MCF 10A (cell line): Measurements from ENCODE around the gene DDX23. TPM values are rescaled to one million over a fixed set of nuclear protein-coding genes. Genes with fewer than 3 reads are reported as not detected.

ENCODE experiments used
- BruUV-seq: library from RNA; stranded (reverse); fragments of 400-500 nt; replicated peaks from 2 replicates; lab custom pipeline; 2021; lab: Mats Ljungman, UMichigan
- CTCF ChIA-PET: fragments of 300-600 bp; sonication (Branson Sonifier 250); formaldehyde crosslinking; extraction: SDS; loops from one replicate; lab custom pipeline; 2021; ENCODE audit warnings: antibody characterized with exemption, inconsistent platforms; lab: Yijun Ruan, JAX
- POLR2A ChIA-PET: fragments of 300-600, 350-650 bp; sonication (Branson Sonifier 250); formaldehyde crosslinking; extraction: SDS; loops from one replicate; lab custom pipeline; 2020; ENCODE audit warnings: antibody characterized with exemption, inconsistent platforms; lab: Yijun Ruan, JAX
- DNase-seq: peaks from one replicate; pipeline ENCODE4 v3.0.0-alpha.2; 2018; ENCODE audit not compliant: unreplicated experiment
- H3K27ac Mint-ChIP-seq: one replicate; pipeline ENCODE4 v1.8.0; 2022; ENCODE audit warnings: mild to moderate bottlenecking, low read depth, mixed read lengths; ENCODE audit not compliant: unreplicated experiment
- H3K27me3 Mint-ChIP-seq: one replicate; pipeline ENCODE4 v1.8.0; 2022; ENCODE audit warnings: mixed read lengths; ENCODE audit not compliant: insufficient read depth, unreplicated experiment
- H3K36me3 Mint-ChIP-seq: one replicate; pipeline ENCODE4 v1.8.0; 2022; ENCODE audit warnings: mild to moderate bottlenecking, moderate library complexity, mixed read lengths; ENCODE audit not compliant: insufficient read depth, unreplicated experiment
- H3K4me1 Mint-ChIP-seq: one replicate; pipeline ENCODE4 v1.8.0; 2022; ENCODE audit warnings: mixed read lengths; ENCODE audit not compliant: insufficient read depth, unreplicated experiment
- H3K4me3 Mint-ChIP-seq: one replicate; pipeline ENCODE4 v1.8.0; 2022; ENCODE audit warnings: mild to moderate bottlenecking, moderate library complexity, mixed read lengths; ENCODE audit not compliant: unreplicated experiment
- H3K9me3 Mint-ChIP-seq: one replicate; pipeline ENCODE4 v1.8.0; 2022; ENCODE audit warnings: mixed read lengths; ENCODE audit not compliant: unreplicated experiment
- intact Hi-C: fragments of 100-400 bp; cut with micrococcal nuclease; formaldehyde crosslinking; loops from 2 replicates; pipeline ENCODE4 v1.14.1; 2022
- total RNA-seq: library from RNA; stranded (reverse); gene quantifications from 2 replicates; pipeline ENCODE4 v1.2.3, GENCODE V29; 2022
- TF ChIP-seq, protein P1 (sequence below): fragments of 200-600 bp; IDR thresholded peaks from one replicate; pipeline ENCODE4 v1.8.0; 2022; ENCODE audit warnings: antibody characterized with exemption, mild to moderate bottlenecking; ENCODE audit not compliant: unreplicated experiment

Gene DDX23
- total RNA-seq, 1 experiment from 2014 or later: 88.4 TPM

DNA sequence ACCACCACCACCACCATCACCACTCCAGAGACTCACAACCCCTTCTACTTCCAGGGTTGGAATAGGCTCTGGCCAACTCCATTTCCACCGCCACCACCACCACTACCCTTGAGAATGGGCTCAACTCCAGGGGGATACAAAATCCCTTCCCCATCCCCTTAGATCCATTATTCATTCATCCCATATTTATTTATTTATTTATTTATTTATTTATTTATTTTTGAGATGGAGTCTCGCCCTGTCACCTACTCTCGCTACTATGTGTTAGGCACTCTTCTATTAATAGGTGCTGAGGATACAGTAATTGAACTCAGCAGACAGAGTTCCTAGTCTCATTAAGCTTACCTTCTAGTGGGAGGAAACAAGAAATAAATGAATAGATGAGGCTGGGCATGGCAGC is 58.3 kb downstream of the DDX23 start:
- ChIA-PET POLR2A (interaction anchor here (3.5 kb wide), 1 partner anchor 40 kb away, joined by 31 read pairs; no protein-coding TSS in a partner anchor), CTCF (interaction anchor here (3.0 to 11.1 kb wide), 3 partner anchors 10 to 41 kb away, joined by 20 to 241 read pairs (median 31); no protein-coding TSS in a partner anchor)
- Mint-ChIP-seq H3K4me1 (peaks cover 15% of the 10 kb centered on the region), H3K4me3 (no peak overlapping the region), H3K9me3 (no peaks in the 10 kb centered on the region), H3K27ac (no peak overlapping the region), H3K36me3 (no peaks in the 10 kb centered on the region), H3K27me3 (no peaks in the 10 kb centered on the region)
- no TSS peak for BruUV-seq
- DNase-seq: no peak
- intact Hi-C loops: no loop called here
- TF ChIP-seq, protein P1, sequence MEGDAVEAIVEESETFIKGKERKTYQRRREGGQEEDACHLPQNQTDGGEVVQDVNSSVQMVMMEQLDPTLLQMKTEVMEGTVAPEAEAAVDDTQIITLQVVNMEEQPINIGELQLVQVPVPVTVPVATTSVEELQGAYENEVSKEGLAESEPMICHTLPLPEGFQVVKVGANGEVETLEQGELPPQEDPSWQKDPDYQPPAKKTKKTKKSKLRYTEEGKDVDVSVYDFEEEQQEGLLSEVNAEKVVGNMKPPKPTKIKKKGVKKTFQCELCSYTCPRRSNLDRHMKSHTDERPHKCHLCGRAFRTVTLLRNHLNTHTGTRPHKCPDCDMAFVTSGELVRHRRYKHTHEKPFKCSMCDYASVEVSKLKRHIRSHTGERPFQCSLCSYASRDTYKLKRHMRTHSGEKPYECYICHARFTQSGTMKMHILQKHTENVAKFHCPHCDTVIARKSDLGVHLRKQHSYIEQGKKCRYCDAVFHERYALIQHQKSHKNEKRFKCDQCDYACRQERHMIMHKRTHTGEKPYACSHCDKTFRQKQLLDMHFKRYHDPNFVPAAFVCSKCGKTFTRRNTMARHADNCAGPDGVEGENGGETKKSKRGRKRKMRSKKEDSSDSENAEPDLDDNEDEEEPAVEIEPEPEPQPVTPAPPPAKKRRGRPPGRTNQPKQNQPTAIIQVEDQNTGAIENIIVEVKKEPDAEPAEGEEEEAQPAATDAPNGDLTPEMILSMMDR: no peak

DNA sequence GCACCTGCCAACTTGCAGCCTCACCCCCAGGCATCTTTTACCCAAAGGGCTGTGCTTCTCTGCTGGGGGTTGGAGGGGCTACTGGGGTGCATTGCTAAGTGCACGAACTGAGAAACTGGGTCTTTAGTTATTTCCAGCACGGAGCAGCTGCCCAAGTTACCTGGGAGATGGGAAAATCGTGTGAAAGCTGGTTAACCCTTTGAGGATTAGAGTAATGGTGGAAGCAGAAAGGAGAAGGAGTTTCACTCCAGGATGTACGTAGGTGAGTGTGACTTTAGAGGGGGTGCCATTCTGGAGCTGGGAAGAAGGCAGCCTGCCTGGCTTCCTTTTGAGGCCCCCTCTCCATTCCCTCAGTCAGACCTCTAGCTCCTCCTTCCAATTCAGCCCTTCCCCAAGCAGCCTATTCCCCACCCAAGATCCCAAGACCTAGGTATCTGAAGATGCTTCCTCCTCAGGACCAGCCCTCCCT is 62.1 kb downstream of the DDX23 start:
- Mint-ChIP-seq H3K27me3 (no peaks in the 10 kb centered on the region), H3K36me3 (no peaks in the 10 kb centered on the region), H3K9me3 (no peaks in the 10 kb centered on the region), H3K27ac (peak overlapping the region; percentile 95), H3K4me1 (peaks cover 26% of the 10 kb centered on the region), H3K4me3 (peak overlapping the region; percentile 86)
- DNase-seq: no peak
- intact Hi-C loops: no loop called here
- POLR2A ChIA-PET: interaction anchor here (0.6 to 2.6 kb wide), 7 partner anchors 10 to 107 kb away, joined by 3 to 19 read pairs (median 4); partner anchors contain the start of genes CCNT1 and KANSL2
- TF ChIP-seq, protein P1: no peak
- BruUV-seq: no TSS peak
- CTCF ChIA-PET: interaction anchor here (0.7 to 1.7 kb wide), 3 partner anchors 25 to 36 kb away, joined by 3 to 9 read pairs (median 3); no protein-coding TSS in a partner anchor

DNA sequence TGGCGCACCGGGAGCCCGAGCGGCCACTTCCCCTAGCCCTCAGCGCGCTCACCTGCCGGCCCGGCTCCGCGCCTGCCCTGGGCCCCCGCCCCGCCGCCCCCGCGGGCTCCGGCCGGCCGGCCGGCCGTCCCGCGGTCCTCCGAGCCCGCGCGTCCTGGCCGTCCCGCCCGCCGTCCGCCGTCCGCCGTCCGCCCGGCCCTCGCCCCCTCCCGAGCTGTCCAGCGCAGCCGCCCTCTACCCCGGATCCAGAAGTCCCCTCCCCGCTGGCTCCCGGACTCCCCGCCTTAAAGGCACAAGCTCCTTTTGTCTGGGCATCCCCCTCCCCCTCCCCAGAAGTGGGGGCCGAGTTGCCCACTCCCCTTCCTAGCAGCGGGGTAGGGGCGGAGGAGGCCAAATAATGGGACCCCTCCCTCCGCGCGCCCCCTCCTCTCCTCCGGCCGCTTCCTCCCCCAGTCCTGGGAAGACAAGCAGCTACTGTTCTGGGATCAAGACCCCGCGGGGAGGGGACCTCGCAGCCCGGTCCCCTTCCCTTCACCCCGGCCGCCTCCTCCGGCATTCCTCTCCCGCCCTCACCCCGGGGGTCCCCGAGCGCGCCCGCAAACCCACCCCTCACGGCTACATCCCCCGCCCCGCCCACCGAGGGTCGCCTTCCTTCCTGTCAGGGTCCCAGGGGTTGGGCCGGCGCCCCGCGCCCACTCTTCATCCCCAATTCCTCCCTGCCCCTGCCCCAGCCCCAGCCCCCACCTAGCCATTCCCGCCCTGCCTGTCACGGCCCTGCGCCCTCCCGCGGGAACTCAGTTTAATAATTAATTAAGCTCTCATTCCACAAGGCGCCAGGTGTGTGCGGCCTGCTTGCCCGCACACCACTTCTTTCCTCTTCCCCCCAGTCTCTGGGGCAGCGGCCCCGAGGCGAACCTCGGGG is 62.8 kb downstream of the DDX23 start, which contains the start of gene ADCY6:
ADCY6 (minus strand) TSS at position 236 of the 922 bp plus-strand sequence. CDS start 5,655 bp downstream, outside the sequence.
- DNase-seq: peak; percentile 68
- CTCF ChIA-PET: interaction anchor here (0.7 to 1.7 kb wide), 3 partner anchors 26 to 35 kb away, joined by 3 to 9 read pairs (median 3); no protein-coding TSS in a partner anchor
- H3K36me3 Mint-ChIP-seq: no peaks in the 10 kb centered on the region
- peak within 1 kb of the TSS; percentile 95 for H3K27ac Mint-ChIP-seq
- TF ChIP-seq, protein P1: no peak
- no peaks in the 10 kb centered on the region for H3K27me3 Mint-ChIP-seq
- POLR2A ChIA-PET: interaction anchor here (0.6 to 2.6 kb wide), 10 partner anchors 9 to 321 kb away, joined by 3 to 19 read pairs (median 4); partner anchors contain the start of genes CCNT1 and KANSL2
- no TSS peak for BruUV-seq
- H3K4me3 Mint-ChIP-seq: peak within 1 kb of the TSS; percentile 86
- peaks cover 22% of the 10 kb centered on the region for H3K4me1 Mint-ChIP-seq
- H3K9me3 Mint-ChIP-seq: no peaks in the 10 kb centered on the region
- intact Hi-C loops: no loop called here

DNA sequence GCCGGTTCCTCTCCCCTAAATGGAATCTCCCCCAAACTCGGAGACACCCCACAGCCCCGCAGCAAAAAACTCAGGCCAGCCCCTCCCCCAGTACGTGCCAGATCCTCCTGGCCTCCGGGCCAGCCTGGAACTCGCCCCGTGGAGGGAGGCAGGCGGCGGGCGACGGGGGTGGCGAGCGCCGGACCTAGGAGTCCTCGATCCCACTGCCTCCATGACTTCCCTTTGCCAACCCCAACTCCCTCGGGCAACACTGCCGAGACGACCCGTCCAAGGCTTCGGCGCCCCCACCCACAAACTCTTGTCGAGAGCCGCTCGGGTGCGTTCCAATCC is 63.5 kb downstream of the DDX23 start:
- no TSS peak for BruUV-seq
- ChIA-PET CTCF (interaction anchor here (0.8 to 1.8 kb wide), 4 partner anchors 8 to 268 kb away, joined by 3 to 9 read pairs (median 4); no protein-coding TSS in a partner anchor), POLR2A (interaction anchor here (0.6 to 2.6 kb wide), 8 partner anchors 9 to 321 kb away, joined by 3 to 19 read pairs (median 3); partner anchors contain the start of gene CCNT1)
- Mint-ChIP-seq H3K4me3 (peak overlapping the region; percentile 86), H3K4me1 (peaks cover 22% of the 10 kb centered on the region), H3K27me3 (no peaks in the 10 kb centered on the region), H3K27ac (peak overlapping the region; percentile 95), H3K9me3 (no peaks in the 10 kb centered on the region), H3K36me3 (no peaks in the 10 kb centered on the region)
- intact Hi-C loops: no loop called here
- TF ChIP-seq, protein P1: no peak
- no peak for DNase-seq
